Epithelial cell of prostate (primary cell): ENCODE data around the gene NDUFAF5.
A peak's percentile ranks its signal among the peaks of the same experiment; 100 is the strongest.

ENCODE experiments used
- DNase-seq: peaks from one replicate; pipeline ENCODE4 v3.0.0-alpha.2; 2011; ENCODE audit warnings: low read depth, low spot score
- H3K27ac ChIP-seq: fragments of 450-650 bp; 2 replicates; pipeline ENCODE4 v1.5.1; 2017; ENCODE audit warnings: mild to moderate bottlenecking

Gene NDUFAF5

DNA sequence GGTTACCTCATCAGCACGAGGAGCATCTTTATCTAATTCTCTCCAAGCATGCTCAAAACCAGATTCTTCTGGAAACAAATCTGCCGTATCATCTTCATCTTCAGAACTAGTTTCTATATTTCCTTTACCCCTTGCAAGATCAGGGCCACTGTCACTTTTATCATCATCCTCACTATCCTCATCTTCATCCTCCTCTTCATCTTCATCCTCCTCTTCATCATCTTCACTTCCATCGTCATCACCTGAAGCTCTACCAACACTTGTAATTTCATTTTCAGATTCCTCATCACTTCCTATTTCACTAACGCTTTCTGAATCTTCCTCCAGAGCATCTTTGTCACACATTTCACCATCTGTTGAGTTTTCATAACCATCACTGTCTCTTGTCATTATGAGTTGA lies 9.0 kb upstream of the NDUFAF5 start:
- H3K27ac ChIP-seq = no peak overlapping the region
- no peak for DNase-seq

DNA sequence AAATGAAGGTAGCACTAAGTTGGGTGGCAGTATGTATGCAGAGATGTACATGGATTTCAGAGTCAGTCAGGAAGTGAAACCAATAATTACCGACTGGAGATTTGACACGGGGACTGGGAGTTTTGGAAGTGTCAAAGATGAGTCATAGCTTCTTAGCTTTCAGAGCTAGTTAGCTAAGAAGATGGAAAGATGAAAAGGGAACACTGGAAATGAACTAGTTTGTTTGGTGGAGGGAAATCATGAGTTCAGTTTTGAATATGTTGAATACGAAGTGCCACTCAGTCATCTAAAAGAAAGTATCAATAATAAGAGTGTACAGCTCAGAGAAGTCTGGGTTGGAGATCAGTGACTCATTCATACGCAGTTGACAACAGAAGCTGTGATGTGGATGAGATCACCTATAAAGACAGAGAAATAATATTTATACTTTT lies 7.6 kb upstream of the NDUFAF5 start:
- DNase-seq = no peak
- no peak overlapping the region for H3K27ac ChIP-seq

GRCh38 chr20:13778827-13779226 lies 6.0 kb upstream of the NDUFAF5 start:
- DNase-seq = no peak
- H3K27ac ChIP-seq = no peak overlapping the region

DNA sequence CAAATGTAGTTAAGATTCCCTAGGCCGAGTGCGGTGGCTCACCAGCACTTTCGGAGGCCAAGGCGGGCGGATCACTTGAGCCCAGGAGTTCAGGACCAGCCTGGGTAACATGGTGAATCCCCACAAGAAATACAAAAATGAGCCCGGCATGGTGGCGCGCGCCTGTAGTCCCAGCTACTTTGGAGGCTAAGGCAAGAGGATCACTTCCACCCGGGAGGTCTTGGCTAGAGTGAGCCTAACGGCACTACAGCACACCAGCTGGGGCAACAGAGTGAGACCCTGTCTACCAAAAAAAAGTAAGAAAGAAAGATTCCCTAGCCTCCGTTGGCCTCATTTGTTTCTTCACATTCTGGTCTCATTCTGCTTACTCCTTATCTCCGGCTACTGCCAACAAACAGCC lies 1.3 kb upstream of the NDUFAF5 start:
- H3K27ac ChIP-seq = no peak overlapping the region

DNA sequence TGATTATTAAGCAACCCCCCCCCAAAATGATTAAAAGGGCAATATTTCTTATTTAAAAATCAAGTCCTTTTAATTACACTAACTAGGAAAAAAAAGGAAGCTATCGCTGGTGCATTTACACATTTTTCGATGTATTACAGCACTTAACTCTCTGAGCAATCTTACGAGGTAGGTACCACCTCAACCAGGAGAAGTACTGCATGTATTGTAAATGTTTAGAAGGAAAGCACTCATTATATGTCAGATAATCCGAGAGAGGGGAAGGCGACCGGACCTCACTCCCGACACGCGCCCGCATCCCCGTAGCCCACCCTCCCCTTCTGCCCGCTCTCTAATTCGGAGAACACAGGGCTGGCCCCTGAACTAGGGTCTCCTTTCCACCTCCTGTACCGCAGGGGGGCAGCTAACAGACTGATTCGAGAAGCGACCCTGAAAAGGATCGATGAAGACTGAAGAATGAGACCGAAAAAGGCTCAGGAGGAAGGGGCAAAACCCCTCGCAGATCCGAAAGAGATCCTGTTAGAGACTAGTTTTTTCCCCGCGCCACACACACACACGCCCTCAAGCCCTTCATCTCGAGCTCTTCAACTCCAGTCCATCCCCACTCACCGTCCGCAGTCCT lies 446 bp upstream of the NDUFAF5 start:
- DNase-seq = no peak
- peak overlapping the region; percentile 81 for H3K27ac ChIP-seq

More for the DNA sequence above, 1.3 kb upstream of the NDUFAF5 start:
- DNase-seq = no peak

DNA sequence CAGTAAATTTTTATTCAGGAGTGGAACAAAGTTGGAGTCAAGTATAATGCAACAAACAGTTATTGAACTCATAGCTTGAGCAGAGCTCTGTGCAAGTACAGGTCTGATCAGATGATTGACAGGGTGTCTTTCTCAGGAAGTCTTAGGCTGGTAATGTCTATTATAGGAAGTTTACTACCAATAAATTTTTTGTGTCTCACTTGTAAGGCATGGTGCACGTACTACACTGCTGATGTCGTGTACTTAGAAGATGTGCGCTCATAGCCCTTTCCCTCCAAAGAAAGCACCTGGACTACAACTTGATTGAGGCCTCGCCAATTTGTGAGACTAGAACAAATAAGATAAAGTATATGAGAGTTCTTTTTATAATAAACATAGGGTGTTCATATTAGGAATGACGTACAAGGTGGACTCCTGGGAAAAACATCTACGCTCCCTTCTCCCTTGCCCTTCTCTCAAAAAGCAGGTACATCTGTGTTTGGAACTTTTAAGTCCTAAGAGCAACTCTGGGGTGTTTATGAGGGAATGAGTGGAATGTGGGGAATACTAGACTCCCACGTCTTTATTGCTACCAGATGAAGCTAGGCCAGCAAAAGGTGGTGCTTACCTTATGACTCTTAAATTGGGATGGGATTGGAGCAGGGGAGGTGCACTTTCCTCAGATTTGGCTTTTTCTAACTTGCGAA lies 1.5 kb downstream of the NDUFAF5 start:
- H3K27ac ChIP-seq = peak overlapping the region; percentile 81
- DNase-seq = no peak

DNA sequence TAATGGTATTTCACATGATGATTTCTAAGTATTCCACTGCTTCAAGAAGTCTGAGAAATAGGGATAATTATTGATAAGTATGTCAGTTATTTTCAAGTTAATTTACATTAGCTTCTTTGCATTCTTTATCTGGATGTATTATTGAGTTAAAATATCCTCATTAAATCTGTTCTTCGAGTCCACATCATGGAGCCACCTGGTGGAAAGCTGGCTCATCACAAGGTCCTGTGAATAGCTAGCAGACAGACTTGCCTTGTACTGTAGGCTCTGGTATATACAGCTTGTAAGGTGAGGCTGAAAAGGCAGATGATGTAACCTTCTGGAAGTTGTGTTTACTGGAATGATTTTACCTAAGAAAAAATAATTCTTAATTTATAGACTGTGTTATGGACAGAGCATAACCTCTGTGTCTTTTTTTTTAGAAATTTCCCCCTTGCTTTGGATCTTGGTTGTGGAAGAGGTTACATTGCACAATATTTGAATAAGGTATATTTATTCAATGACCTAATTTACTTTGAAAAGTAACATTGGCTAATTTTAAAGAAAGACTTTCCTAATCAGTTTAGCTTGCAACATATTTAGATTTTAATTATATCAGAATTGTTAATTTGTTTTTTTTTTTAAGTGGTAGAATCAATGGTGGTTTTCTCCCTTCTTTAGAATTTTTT lies 3.5 kb downstream of the NDUFAF5 start:
- DNase-seq = no peak
- no peak overlapping the region for H3K27ac ChIP-seq

- no peak for DNase-seq
- no peak overlapping the region for H3K27ac ChIP-seq
These were observed 5.9 kb downstream of the NDUFAF5 start for GRCh38 chr20:13790708-13791107.

GRCh38 chr20:13791540-13792459 lies 7.0 kb downstream of the NDUFAF5 start:
- no peak for DNase-seq
- no peak overlapping the region for H3K27ac ChIP-seq

- no peak overlapping the region for H3K27ac ChIP-seq
- no peak for DNase-seq
These were observed 8.2 kb downstream of the NDUFAF5 start for GRCh38 chr20:13793001-13793400.

DNA sequence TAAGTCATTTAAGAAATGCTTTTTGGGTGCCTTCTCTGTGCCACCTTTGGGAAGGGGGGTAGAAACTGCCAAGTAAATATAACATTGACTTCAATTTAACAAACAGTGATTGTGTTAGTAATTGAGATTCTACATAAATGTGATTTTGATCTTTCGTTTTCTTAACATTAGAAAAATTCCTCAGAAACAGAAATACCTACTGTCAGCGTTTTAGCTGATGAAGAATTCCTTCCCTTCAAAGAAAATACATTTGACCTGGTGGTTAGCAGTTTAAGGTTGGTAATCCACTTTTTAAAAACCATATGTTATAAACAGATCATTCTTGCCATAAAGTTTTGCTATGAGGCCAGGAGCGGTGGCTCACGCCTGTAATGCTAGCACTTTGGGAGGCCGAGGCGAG lies 9.8 kb downstream of the NDUFAF5 start:
- DNase-seq = no peak
- no peak overlapping the region for H3K27ac ChIP-seq

GRCh38 chr20:13799040-13799439 lies 14.2 kb downstream of the NDUFAF5 start:
- H3K27ac ChIP-seq = no peak overlapping the region
- no peak for DNase-seq

DNA sequence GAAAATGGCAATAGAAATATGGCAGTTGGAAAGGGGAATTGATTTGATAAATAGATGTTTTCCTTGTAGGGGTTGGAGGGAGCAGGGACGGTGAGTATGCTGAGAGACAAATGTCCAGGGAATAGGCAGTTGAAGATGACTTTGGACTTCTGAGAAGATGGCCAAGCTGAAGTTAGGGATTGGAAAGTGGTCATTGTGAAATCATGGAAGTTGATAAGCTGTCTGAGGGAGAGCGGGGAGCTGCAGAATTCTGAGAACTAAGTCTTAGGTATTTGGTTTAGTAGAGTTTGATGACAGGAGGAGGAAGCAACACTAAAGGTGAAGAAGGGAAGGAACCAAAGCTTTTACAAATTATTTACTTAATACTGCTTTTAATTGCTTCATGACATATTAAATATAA lies 15.1 kb downstream of the NDUFAF5 start:
- no peak for DNase-seq
- H3K27ac ChIP-seq = peak overlapping the region; percentile 64

DNA sequence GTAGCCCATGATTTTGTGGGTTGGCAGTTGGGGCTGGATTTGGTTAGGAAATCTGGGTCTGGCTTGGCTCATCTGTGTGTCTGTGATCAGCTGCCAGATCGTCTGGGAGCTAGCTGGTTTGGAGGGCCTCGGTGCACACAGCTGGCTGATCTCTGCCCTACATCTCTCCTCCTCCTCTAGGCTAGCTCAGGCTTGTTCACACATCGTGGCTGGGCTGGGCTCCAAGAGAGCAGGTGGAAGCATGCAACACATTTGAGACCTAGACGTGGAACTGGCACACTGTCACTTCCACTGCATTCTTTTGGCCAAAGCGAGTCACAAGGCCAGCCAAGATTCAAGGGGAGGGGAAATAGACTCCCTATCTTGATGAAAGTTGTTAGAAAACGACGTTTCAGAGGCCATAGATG lies 15.9 kb downstream of the NDUFAF5 start:
- peak; percentile 75 for DNase-seq
- H3K27ac ChIP-seq = peak overlapping the region; percentile 64

GRCh38 chr20:13809373-13809772 lies 24.5 kb downstream of the NDUFAF5 start:
- DNase-seq = no peak
- H3K27ac ChIP-seq = no peak overlapping the region

DNA sequence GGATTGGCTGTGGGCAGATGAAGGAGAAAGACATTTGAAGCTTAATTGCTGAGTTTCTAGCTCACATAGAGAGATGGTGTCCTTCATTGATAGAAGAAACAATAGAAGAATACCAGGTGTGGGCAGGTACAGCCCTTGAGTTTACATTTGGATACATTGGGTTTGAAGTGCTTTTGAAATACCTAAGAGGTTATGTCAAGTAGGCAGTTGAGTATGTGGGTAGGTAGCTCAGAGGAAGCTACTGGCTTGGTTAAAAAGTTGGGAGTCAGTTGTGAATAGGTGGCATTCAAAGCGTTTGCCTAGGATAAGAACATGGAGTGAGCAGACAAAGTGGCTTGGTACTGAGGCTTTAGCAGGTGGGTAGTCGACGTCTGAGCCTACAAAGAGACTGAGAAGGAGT lies 25.0 kb downstream of the NDUFAF5 start:
- DNase-seq = no peak
- no peak overlapping the region for H3K27ac ChIP-seq

- DNase-seq = no peak
- H3K27ac ChIP-seq = no peak overlapping the region
These were observed 25.6 kb downstream of the NDUFAF5 start for GRCh38 chr20:13810446-13810845.

DNA sequence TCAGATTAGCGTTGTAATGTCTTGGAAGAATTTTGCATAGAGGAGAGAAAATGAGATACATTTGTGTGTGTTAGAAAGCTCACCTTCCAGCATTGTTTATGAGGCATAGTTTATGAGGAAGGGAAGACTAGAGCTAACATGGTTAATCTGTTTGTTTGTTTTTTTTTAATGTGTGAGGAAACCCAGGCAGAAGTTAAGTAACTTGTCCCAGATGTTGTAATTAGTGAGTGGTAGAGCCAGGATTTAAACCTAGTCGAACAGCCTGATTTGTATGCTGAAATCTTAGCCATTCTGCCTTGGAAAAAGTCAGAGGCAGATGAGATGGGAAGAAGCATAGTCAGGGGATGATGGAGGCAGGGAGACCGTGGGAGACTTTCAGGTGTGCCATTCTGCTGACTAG lies 29.1 kb downstream of the NDUFAF5 start:
- H3K27ac ChIP-seq = no peak overlapping the region
- no peak for DNase-seq

- no peak overlapping the region for H3K27ac ChIP-seq
- DNase-seq = no peak
These were observed 29.8 kb downstream of the NDUFAF5 start for GRCh38 chr20:13814672-13815071.

- no peak for DNase-seq
- no peak overlapping the region for H3K27ac ChIP-seq
These were observed 31.9 kb downstream of the NDUFAF5 start for GRCh38 chr20:13816757-13817156.

- no peak for DNase-seq
- H3K27ac ChIP-seq = no peak overlapping the region
These were observed 32.5 kb downstream of the NDUFAF5 start for GRCh38 chr20:13817342-13817741.
